Trophoblast cell (in vitro differentiated cells and primary cell): ENCODE measurements around the gene INPP5D.

ENCODE experiments used
- DNase-seq, 2 donors: peaks; one replicate each; pipeline ENCODE4 v3.0.0-alpha.2; 2016
- H2AFZ ChIP-seq: 2 replicates; pipeline ENCODE4 v1.6.1; 2013; ENCODE audit warnings: low read length, moderate library complexity, mild to moderate bottlenecking; ENCODE audit not compliant: insufficient read depth, poor library complexity
- H2AK5ac ChIP-seq: 2 replicates; pipeline ENCODE4 v1.6.1; 2013; ENCODE audit warnings: mild to moderate bottlenecking, low read length
- H2BK120ac ChIP-seq: 2 replicates; pipeline ENCODE4 v1.6.1; 2013; ENCODE audit warnings: low read length, mild to moderate bottlenecking, moderate library complexity; ENCODE audit not compliant: insufficient read depth, poor library complexity
- H2BK12ac ChIP-seq: 2 replicates; pipeline ENCODE4 v1.6.1; 2013; ENCODE audit warnings: mild to moderate bottlenecking, low read length, moderate library complexity
- H2BK5ac ChIP-seq: 2 replicates; pipeline ENCODE4 v1.6.1; 2013; ENCODE audit warnings: low read length, low read depth, moderate library complexity, mild to moderate bottlenecking; ENCODE audit not compliant: poor library complexity
- H3K14ac ChIP-seq: 2 replicates; pipeline ENCODE4 v1.6.1; 2013; ENCODE audit warnings: mild to moderate bottlenecking, low read length
- H3K18ac ChIP-seq: 2 replicates; pipeline ENCODE4 v1.6.1; 2013; ENCODE audit warnings: mild to moderate bottlenecking, low read length
- H3K23ac ChIP-seq: 2 replicates; pipeline ENCODE4 v1.6.1; 2013; ENCODE audit warnings: low read length
- H3K27ac ChIP-seq: 2 replicates; pipeline ENCODE4 v1.5.1; 2013; ENCODE audit warnings: low read depth, mild to moderate bottlenecking, inconsistent platforms, low read length, moderate library complexity
- H3K27me3 ChIP-seq: 2 replicates; pipeline ENCODE4 v1.6.1; 2013; ENCODE audit warnings: inconsistent platforms, mild to moderate bottlenecking, low read length, moderate library complexity; ENCODE audit not compliant: insufficient read depth
- H3K36me3 ChIP-seq, 2 experiments: 1 replicate in 1 of 2; 2 replicates in 1 of 2; pipeline ENCODE4 v1.6.1; 2013; ENCODE audit warnings: low read length in 2 of 2, mild to moderate bottlenecking in 2 of 2, moderate library complexity in 1 of 2; ENCODE audit not compliant: insufficient read depth in 2 of 2, control insufficient read depth in 1 of 2
- H3K4ac ChIP-seq: 2 replicates; pipeline ENCODE4 v1.6.1; 2013; ENCODE audit warnings: low read depth, mild to moderate bottlenecking, low read length, moderate library complexity
- H3K4me1 ChIP-seq, 2 experiments: 1 replicate in 1 of 2; 2 replicates in 1 of 2; pipeline ENCODE4 v1.6.1; 2013; ENCODE audit warnings: low read length in 2 of 2, mild to moderate bottlenecking in 2 of 2, moderate library complexity in 1 of 2; ENCODE audit not compliant: insufficient read depth in 2 of 2, control insufficient read depth in 1 of 2
- H3K4me2 ChIP-seq: 2 replicates; pipeline ENCODE4 v1.6.1; 2013; ENCODE audit warnings: inconsistent platforms, mild to moderate bottlenecking, low read length, moderate library complexity
- H3K4me3 ChIP-seq: 2 replicates; pipeline ENCODE4 v1.5.1; 2013; ENCODE audit warnings: mild to moderate bottlenecking, low read depth, low read length, inconsistent platforms
- H3K79me1 ChIP-seq: one replicate; pipeline ENCODE4 v1.6.1; 2013; ENCODE audit warnings: low read length
- H3K79me2 ChIP-seq: 2 replicates; pipeline ENCODE4 v1.6.1; 2013; ENCODE audit warnings: low read length, mild to moderate bottlenecking; ENCODE audit not compliant: control insufficient read depth, insufficient read depth, poor library complexity
- H3K9ac ChIP-seq: 2 replicates; pipeline ENCODE4 v1.6.1; 2013; ENCODE audit warnings: mild to moderate bottlenecking, low read length
- H3K9me3 ChIP-seq: 2 replicates; pipeline ENCODE4 v1.6.1; 2013; ENCODE audit warnings: low read depth, mild to moderate bottlenecking, control low read depth, inconsistent platforms, low read length; ENCODE audit not compliant: insufficient read depth
- H4K12ac ChIP-seq: 2 replicates; pipeline ENCODE4 v1.6.1; 2013; ENCODE audit warnings: low read depth, mild to moderate bottlenecking, low read length, moderate library complexity
- H4K8ac ChIP-seq: 2 replicates; pipeline ENCODE4 v1.6.1; 2013; ENCODE audit warnings: low read depth, mild to moderate bottlenecking, low read length, moderate library complexity
- H4K91ac ChIP-seq: one replicate; pipeline ENCODE4 v1.6.1; 2013; ENCODE audit warnings: low read depth, mild to moderate bottlenecking, low read length, moderate library complexity
- WGBS: extraction: QIAGEN DNeasy Blood & Tissue Kit; methylation state at CpG from one replicate; pipeline ENCODE4 v1.1.7; 2013; ENCODE audit warnings: missing lambda C conversion rate; ENCODE audit not compliant: insufficient read length, insufficient coverage; ENCODE audit errors: extremely low coverage; 5-methylcytosine and 5-hydroxymethylcytosine counted together

Gene INPP5D

GRCh38 chr2:233124421-233125080, 64.4 kb downstream of the INPP5D start:
- H2BK12ac ChIP-seq: no peak overlapping the region
- peak overlapping the region; percentile 20 for H2BK120ac ChIP-seq
- H4K91ac ChIP-seq: peak overlapping the region; percentile 39
- H3K79me2 ChIP-seq: peaks cover 1% of the 10 kb centered on the region
- no peak overlapping the region for H3K14ac ChIP-seq
- peak in 1 of 2 donors; percentile 5 for DNase-seq
- WGBS: no CpG with 5 or more reads among the region's 21 CpGs
- no peak overlapping the region for H3K27ac ChIP-seq
- no peak overlapping the region for H3K4me3 ChIP-seq
- no peak overlapping the region for H2AK5ac ChIP-seq
- peaks cover 2% of the 10 kb centered on the region for H3K79me1 ChIP-seq
- no peak overlapping the region for H4K12ac ChIP-seq
- no peaks in the 10 kb centered on the region for H3K36me3 ChIP-seq
- no peak overlapping the region for H3K18ac ChIP-seq
- H3K4me2 ChIP-seq: no peak overlapping the region
- no peak overlapping the region for H3K9ac ChIP-seq
- H3K9me3 ChIP-seq: no peaks in the 10 kb centered on the region
- no peak overlapping the region for H3K23ac ChIP-seq
- no peak overlapping the region for H3K4ac ChIP-seq
- H2AFZ ChIP-seq: no peak overlapping the region
- no peak overlapping the region for H2BK5ac ChIP-seq
- H3K4me1 ChIP-seq: peaks cover 3 to 7% of the 10 kb centered on the region in 2 experiments
- no peaks in the 10 kb centered on the region for H3K27me3 ChIP-seq
- peak overlapping the region; percentile 13 for H4K8ac ChIP-seq

DNA sequence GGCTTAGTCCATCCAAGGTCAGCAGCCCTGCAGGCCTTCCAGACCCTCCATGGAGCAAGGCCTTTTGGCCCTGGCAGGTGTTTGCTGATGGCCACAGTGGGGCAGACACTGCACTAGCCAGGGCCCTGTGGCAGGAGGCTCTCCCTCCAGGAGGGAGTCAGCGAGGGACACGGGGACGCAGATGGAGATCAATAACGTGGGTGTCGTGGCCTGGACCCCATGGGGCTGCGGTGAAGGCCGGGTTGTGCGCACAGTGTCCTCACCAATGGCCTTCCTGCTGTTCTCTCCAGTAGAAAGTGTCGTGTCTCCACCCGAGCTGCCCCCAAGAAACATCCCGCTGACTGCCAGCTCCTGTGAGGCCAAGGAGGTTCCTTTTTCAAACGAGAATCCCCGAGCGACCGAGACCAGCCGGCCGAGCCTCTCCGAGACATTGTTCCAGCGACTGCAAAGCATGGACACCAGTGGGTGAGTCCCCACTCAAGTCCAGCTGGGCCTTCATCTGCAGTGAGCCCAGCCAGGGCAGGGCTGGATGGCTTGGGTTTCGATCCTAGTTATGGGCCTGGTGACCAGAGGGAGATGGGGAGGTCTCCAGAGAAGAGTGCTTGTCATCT, 65.4 kb downstream of the INPP5D start:
- Histone ChIP-seq H4K8ac (no peak overlapping the region), H2BK12ac (no peak overlapping the region), H3K4ac (no peak overlapping the region), H3K14ac (no peak overlapping the region), H3K4me1 (peaks cover 3 to 8% of the 10 kb centered on the region in 2 experiments), H3K4me2 (no peak overlapping the region), H3K36me3 (no peaks in the 10 kb centered on the region), H3K79me2 (peaks cover under 1% of the 10 kb centered on the region), H2AK5ac (no peak overlapping the region), H3K27ac (no peak overlapping the region), H4K12ac (no peak overlapping the region), H3K79me1 (peaks cover 2% of the 10 kb centered on the region), H2BK120ac (no peak overlapping the region), H4K91ac (peak overlapping the region; percentile 20), H3K27me3 (no peaks in the 10 kb centered on the region), H3K23ac (no peak overlapping the region), H2BK5ac (no peak overlapping the region), H2AFZ (no peak overlapping the region), H3K4me3 (no peak overlapping the region), H3K9ac (no peak overlapping the region), H3K9me3 (no peaks in the 10 kb centered on the region), H3K18ac (no peak overlapping the region)
- DNase-seq: no peak
- WGBS: no CpG with 5 or more reads among the region's 20 CpGs

GRCh38 chr2:233129351-233129978, 69.3 kb downstream of the INPP5D start:
- no peaks in the 10 kb centered on the region for H3K79me2 ChIP-seq
- no peak overlapping the region for H3K9ac ChIP-seq
- H3K9me3 ChIP-seq: no peaks in the 10 kb centered on the region
- no peak overlapping the region for H3K14ac ChIP-seq
- H4K12ac ChIP-seq: no peak overlapping the region
- no peak overlapping the region for H2AFZ ChIP-seq
- H3K36me3 ChIP-seq: no peaks in the 10 kb centered on the region
- H3K27ac ChIP-seq: no peak overlapping the region
- no peak overlapping the region for H3K4me2 ChIP-seq
- H2BK120ac ChIP-seq: no peak overlapping the region
- H4K91ac ChIP-seq: no peak overlapping the region
- H3K4me1 ChIP-seq: peaks cover 0 to 7% of the 10 kb centered on the region in 2 experiments
- no peak overlapping the region for H2AK5ac ChIP-seq
- H2BK5ac ChIP-seq: no peak overlapping the region
- H3K23ac ChIP-seq: no peak overlapping the region
- peak; percentile 2 to 31 for DNase-seq
- H3K18ac ChIP-seq: no peak overlapping the region
- H2BK12ac ChIP-seq: no peak overlapping the region
- no peak overlapping the region for H3K4ac ChIP-seq
- H3K4me3 ChIP-seq: no peak overlapping the region
- H4K8ac ChIP-seq: no peak overlapping the region
- no CpG with 5 or more reads among the region's 9 CpGs for WGBS
- no peaks in the 10 kb centered on the region for H3K79me1 ChIP-seq
- no peaks in the 10 kb centered on the region for H3K27me3 ChIP-seq

GRCh38 chr2:233130024-233130423, 69.9 kb downstream of the INPP5D start:
- no peak overlapping the region for H2BK12ac ChIP-seq
- no peaks in the 10 kb centered on the region for H3K79me1 ChIP-seq
- H4K91ac ChIP-seq: no peak overlapping the region
- no peak overlapping the region for H2BK5ac ChIP-seq
- H2AFZ ChIP-seq: no peak overlapping the region
- H3K27me3 ChIP-seq: no peaks in the 10 kb centered on the region
- H3K4me3 ChIP-seq: no peak overlapping the region
- no peaks in the 10 kb centered on the region for H3K9me3 ChIP-seq
- no peak overlapping the region for H2BK120ac ChIP-seq
- H3K4me2 ChIP-seq: no peak overlapping the region
- H3K9ac ChIP-seq: no peak overlapping the region
- H3K23ac ChIP-seq: no peak overlapping the region
- H2AK5ac ChIP-seq: no peak overlapping the region
- no peak for DNase-seq
- H4K8ac ChIP-seq: no peak overlapping the region
- no peak overlapping the region for H4K12ac ChIP-seq
- peaks cover 0 to 7% of the 10 kb centered on the region in 2 experiments for H3K4me1 ChIP-seq
- no peak overlapping the region for H3K18ac ChIP-seq
- no peak overlapping the region for H3K14ac ChIP-seq
- H3K4ac ChIP-seq: no peak overlapping the region
- H3K79me2 ChIP-seq: no peaks in the 10 kb centered on the region
- H3K27ac ChIP-seq: no peak overlapping the region
- no peaks in the 10 kb centered on the region for H3K36me3 ChIP-seq
- WGBS: no CpG with 5 or more reads among the region's 6 CpGs
